ENCODE results near the gene TFRC.
"Not testable (repeated sequence)": the region's sequence is repeated elsewhere in the genome, so short reads cannot be mapped to it uniquely, and the experiment has no call there.

The TFRC gene

DNA sequence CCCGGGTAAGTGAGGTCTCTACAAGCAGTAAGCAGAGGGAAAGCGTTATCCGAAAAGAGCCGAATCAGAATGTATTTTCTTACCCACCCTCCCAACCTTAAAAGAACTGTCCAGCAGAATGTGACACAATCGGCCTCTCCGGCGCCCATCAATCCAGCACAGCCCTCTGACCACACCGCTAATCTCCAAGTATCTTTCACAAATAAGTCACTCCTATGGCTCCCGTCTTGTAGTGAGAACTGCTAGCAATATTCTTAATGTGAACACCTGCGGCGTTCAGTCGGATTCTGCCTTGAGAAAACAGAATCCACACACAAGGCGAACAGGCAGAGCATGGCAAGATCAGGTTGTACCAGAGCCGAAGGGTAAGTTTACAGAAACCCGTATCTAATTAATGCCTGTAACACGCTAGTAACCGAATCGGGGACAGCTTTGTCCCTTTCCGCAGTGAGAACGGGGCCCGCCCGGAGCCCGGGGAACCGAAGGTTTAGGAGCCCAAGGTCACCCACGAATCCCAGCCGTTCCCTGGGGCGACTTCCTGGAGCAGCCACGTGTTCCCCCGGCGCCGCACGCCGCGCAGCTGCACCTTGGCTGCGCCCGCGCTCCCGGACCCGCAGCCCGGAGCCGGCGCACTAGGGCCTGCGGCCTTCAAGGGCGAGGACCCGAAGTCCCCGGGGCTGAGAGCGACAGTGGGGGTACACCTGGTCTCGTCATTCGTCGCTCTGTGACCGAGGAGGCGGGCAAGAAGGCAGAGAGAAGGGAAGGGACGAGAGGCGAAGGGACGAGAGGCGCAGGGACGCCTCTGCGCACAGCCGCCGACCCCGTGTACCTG, 672 bp downstream of the TFRC start:
- peak; percentile 73 for DNase-seq

DNA sequence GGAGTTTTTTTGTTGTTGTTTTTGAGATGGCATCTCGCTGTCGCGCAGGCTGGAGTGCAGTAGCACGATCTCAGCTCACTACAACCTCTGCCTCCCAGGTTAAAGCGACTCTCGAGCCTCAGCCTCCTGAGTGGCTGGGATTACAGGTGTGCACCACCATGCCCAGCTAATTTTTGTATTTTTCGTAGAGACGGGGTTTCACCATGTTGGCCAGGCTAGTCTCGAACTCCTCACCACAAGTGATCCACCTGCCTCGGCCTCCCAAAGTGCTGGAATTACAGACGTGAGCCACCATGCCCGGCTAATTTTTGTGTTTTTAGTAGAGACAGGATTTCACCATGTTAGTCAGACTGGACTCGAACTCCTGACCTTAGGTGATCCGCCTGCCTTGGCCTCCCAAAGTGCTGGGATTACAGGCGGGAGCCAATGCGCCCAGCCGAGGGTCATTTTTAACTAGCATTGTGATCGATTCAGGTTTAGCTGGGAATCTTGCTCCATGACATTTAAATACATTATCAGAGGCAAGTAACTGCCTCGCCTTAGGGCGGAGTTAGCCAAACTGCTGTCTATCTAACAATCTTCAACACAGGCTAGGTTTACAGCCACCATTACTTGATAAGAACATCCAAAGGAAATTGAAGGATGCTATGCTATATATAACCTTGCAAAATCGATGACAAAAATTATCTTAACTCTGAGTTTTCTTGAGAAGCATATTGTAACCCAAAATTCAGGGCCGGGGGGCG, 1.6 kb downstream of the TFRC start:
- not testable (repeated sequence) for DNase-seq

DNA sequence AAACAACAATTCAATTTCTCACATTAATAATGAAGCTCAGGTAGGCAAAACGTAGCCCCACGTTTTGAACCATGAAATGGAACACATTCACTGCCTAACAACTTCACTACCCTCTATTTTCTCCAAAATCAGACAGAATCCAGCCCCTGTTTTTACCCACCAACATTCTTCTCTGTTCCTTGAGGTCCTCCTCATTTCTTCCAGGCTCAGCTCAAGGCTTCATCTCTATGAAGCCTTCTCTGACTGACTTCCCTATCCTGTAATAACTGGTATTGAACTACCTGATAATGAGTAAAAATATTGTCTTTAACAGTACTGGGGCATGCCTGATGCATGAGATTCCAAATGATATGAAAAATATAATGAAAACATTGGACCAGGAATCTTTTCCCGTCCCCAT, 2.2 kb downstream of the TFRC start:
- DNase-seq = no peak

GRCh38 chr3:196075013-196075412, 6.9 kb downstream of the TFRC start:
- DNase-seq = no peak

GRCh38 chr3:196073255-196073753, 8.6 kb downstream of the TFRC start:
- peak; percentile 71 for DNase-seq

DNA sequence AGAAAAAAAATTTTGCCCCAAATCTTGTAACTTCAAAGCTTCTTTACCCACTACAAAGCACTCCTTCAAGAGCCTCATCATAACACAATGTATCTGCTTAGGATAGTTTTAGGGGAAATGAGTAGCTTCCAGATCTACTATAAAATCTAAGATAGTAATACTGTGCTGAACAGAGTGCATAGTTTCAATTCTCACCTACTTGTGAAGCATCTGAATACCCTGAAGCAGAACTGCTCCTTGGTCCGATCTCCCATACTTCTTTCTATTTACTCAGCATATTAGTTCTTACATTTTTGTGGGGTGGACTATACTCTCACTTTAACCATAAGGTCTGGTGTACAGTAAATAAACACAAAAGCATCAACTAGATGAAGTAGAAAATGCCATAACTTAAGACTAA, 9.6 kb downstream of the TFRC start:
- no peak for DNase-seq

DNA sequence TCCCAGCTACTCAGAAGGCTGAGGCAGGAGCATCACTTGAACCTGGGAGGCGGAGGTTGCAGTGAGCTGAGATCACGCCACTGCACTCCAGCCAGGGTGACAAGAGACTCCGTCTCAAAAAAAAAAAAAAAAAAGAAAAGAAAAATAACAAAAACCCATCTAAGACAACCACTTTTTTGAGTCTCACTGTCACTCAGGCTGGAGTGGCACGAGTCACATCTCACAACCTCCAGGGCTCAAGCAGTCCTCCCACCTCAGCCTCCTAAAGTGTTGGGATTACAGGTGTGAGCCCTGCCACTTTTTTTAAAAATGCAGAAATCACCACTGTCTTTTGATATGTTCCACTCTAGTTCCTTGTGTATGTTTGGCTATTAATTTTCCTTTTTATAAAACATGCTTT, 13.1 kb downstream of the TFRC start:
- DNase-seq = not testable (repeated sequence)

- no peak for DNase-seq
Measured at GRCh38 chr3:196067439-196067838, 14.5 kb downstream of the TFRC start.

- DNase-seq = no peak
Measured at GRCh38 chr3:196063971-196064370, 17.9 kb downstream of the TFRC start.

DNA sequence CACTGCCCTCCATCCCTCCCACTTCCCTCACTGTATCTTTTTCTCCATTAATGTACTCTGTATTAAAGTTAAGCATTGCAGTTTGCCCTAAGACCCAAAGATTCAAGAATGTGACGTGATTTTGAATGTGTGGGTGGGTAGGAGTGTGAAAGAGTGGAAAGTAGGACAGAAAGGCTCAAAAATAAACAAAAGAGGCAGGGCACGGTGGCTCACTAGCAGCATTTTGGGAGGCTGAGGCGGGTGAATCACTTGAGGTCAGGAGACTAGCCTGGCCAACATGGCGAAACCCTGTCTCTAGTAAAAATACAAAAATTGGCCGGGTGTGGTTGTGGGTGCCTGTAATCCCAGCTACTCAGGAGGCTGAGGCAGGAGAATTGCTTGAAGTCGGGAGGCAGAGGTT, 18.4 kb downstream of the TFRC start:
- DNase-seq = no peak

GRCh38 chr3:196063049-196063448, 18.8 kb downstream of the TFRC start:
- no peak for DNase-seq

DNA sequence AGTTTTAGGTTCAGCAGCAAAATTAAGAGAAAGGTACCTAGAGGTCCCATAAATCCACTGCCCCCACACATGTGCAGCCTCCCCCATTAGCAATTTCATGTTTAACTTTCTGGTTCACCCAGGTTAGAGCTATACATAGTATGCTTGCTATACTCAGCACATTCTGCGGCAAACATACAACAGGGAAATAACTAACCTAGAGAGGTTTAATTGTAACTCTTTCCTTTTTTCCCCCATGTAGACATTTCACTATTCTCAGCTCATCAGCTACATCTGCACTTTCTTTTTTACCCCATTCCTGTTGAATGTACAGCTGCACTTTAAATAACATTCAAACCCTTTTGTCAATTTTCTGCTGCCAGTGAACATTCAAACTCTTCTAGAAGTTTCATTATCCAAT, 21.1 kb downstream of the TFRC start:
- DNase-seq = no peak

DNA sequence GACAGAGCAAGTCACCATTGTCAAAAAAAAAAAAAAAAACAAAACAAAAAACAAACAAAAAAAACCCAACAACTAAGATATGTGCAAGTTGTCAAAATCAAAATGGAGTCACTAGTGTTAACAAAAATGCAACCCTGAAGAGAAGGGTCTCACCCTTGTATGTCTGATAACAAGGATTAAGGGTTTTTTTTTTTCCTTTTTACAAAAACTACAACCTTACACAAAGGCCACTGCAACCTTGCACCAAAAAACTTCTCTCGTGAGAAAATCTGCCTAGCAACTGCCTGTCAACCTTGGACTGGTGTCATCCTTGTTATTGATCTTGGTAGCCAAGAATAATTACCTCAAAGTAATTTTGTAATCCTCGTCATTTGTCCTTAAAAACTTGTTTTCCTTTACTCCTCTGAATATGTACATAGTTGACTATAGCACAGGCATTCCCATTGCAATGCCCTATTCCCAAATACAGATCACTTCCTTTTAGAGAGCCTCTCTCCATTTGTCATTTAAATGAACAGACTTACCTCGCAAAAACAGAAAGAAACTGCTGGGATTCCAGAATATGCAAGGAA, 24.0 kb downstream of the TFRC start:
- DNase-seq = no peak

DNA sequence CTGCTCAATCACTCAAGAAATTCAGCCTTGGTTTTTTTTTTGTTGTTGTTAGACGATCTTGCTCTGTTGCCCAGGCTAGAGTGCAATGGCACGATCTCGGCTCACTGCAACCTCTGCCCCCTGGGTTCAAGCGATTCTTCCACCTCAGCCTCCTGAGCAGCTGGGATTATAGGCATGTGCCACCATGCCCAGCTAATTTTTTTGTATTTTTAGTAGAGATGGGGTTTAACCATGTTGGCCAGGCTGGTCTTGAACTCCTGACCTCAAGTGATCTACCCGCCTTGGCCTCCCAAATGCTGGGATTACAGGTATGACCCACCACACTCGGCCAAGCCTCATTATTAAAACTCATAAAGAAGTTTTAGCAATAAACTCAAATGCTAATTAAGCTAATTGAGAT, 25.5 kb downstream of the TFRC start:
- not testable (repeated sequence) for DNase-seq

- peak; percentile 87 for DNase-seq
Measured at GRCh38 chr3:196055683-196056270, 26.1 kb downstream of the TFRC start.

DNA sequence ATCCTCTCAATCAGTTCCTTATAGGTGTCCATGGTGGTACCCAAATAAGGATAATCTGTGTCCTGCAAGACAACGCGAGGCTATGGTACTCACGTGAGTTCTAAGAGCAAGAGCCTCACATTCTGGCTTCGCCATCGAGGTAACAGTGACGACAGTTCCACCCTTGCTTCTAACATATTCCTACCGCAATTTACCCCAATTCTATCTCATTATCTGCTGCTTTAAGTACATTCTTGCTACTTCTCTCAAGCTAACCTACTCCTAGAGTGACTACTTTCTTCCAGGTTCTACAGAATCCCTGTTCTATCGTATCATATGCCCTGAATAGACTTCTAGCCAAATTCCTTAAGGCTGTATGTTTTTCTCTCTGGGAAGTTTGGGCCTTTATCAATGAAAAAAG, 26.6 kb downstream of the TFRC start:
- DNase-seq = no peak

DNA sequence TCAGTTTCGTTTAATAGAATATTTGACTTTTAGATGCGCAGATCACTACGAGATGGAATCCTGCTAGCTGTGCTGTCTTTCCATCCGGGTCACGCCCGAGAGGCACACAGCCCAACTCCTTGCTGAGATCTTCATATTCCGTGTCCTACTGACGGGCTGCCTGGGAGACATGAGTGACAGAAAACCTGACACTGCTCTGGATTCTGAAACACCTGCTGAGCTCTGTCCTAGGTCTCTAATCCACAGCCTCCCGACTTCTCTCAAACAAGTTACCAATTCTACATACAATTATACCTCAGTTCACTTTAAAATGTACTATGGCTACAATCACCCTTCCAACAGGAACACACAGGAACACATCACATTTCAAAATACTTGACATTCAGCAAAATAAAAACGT, 27.2 kb downstream of the TFRC start:
- peak; percentile 15 for DNase-seq

DNA sequence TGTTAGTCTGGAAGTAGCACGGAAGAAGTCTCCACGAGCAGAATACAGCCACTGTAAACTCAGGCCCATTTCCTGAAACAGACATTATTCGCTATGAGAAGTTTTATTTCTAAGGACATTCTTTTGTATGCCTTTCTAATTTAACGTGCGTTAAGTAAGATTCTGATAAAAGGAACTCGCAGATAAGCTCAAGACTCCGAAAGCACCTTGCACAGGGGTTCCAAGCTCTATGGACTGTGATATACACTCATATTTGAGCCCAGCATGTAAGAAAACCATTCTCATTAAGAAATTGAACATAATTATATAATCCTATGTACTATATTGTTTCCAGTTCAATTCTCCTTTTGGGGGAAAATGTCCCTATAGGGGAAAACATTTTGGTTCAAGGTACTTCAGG, 28.4 kb downstream of the TFRC start:
- DNase-seq = no peak

- DNase-seq = peak; percentile 25
Measured at GRCh38 chr3:196051282-196052076, 30.4 kb downstream of the TFRC start.

DNA sequence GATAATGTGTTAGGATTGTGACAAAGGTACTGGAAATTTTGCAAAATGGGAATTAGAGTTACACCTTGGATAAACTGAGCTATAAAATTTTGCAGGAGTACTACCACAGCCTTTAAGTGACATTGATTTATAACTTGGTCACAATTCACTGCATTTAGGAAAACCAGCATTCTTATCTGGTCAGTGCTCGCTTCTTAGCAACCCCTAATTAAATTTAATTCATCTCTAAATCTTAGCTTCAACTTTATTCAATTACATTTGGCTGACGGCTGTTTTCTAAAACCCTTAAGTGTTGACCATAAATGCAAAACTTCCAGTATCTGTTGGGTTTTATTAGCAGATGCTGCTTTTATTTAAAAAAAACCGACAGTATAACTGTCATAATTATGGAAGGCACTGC, 31.3 kb downstream of the TFRC start:
- DNase-seq = peak; percentile 17

GRCh38 chr3:196049653-196050052, 32.2 kb downstream of the TFRC start:
- DNase-seq = peak; percentile 21

GRCh38 chr3:196048922-196049598, 32.8 kb downstream of the TFRC start:
- peak; percentile 34 for DNase-seq

Data from suppressor macrophage treated with lipopolysaccharide for 4 hours (primary cell).